Measurements from ENCODE around the gene AAMDC.
"Not testable (repeated sequence)": the region's sequence is repeated elsewhere in the genome, so short reads cannot be mapped to it uniquely, and the experiment has no call there.

The AAMDC gene

DNA sequence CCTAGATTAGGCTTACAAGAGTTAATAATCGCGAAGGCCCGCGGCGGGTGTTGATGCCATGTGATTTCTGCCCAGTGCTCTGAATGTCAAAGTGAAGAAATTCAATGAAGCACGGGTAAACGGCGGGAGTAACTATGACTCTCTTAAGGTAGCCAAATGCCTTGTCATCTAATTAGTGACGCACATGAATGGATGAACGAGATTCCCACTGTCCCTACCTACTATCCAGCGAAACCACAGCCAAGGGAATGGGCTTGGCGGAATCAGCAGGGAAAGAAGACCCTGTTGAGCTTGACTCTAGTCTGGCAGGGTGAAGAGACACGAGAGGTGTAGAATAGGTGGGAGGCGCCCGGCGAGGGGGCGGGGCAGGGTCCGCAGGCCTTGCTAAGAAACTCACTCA, 65.5 kb downstream of the AAMDC start:
- DNase-seq (ENCODE audit: low spot score): no peak

DNA sequence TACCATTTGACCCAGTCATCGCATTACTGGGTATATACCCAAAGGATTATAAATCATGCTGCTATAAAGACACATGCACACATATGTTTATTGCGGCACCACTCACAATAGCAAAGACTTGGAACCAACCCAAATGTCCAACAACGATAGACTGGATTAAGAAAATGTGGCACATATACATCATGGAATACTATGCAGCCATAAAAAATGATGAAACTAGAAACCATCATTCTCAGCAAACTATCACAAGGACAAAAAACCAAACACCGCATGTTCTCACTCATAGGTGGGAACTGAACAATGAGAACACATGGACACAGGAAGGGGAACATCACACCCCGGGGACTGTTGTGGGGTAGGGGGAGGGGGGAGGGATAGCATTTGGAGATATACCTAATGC, 68.1 kb downstream of the AAMDC start:
- DNase-seq (ENCODE audit: low spot score): not testable (repeated sequence)

DNA sequence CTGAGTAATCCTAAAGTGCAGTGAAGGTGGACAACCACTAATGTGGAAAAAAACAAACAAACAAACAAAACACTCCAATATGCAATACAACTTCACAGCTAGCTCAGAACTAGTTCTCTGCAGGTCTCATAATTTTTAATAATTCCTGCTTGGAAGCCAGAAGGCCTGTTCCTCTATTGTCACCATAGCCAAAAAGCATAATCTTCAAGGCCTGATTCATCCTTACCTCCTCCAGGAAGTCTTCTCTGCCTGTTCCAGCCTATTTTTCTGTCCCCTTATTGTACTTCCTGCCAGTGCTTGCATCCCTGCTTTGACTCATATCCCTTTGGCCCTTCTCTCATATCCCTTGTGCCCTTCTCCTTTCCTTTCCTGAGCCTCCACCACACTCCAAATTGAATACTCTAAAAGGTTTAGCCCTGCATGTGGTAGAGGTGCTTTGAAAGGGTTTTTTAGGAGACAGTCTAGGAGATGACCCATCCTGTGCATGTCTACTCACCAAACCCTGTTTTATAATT, 69.2 kb downstream of the AAMDC start:
- DNase-seq (ENCODE audit: low spot score): not testable (repeated sequence)

DNA sequence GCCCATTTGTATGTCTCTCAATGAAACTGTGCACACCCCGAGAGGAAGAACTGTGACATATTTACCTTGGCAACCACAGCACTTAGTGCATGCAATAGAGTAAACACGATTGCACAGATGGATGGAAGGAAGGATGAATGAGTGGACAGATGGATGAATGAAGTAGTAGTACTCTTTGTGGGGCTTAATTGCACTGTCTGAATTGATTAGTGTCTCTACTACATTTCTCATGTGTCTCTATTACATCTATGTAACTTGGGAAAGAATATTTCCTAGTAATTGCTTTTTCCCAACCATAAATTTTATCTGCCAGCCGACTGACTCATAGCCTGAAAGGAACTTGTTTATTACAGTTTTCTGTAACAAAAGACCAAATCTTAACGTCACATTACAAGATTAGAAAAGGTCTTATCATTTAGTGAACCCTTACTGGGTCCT, 69.7 kb downstream of the AAMDC start:
- not testable (repeated sequence) for DNase-seq (ENCODE audit: low spot score)

DNA sequence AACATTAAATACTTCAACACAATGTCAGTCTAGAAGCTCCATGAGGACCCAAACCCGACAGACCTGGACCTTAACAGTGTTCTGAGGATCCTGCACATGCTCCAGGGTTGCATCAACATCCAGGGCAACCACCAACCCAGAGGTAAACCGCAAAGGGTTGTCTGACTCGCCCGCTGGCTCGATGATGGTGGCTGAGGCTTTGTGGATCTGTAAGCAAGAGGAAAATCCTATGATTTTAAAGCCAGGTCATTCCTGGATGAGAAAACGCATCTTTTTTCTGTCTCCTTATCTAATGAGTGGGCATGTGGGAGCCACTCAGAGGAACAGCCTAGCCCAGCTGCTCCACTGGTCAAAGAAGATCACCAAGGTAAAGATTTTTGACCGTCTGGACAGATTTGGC, 70.3 kb downstream of the AAMDC start:
- DNase-seq (ENCODE audit: low spot score): not testable (repeated sequence)

DNA sequence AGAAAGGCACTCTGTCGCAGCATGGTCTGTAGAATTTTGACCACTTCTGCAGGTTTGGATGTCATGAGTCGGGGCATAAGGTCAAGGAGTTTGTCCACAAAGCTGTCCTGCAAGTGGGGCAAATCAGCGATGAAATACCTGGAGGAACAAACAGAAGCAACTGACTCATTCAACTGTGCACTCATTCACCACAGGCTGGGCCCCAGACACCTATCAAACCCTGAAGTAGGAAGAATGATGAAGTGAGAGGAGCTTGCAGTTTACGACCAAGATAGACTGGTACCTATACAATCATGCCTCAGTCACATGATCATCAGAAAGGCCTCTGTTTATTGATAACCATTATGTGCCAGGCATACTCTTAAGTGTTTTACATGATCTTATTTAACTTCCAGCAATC, 70.8 kb downstream of the AAMDC start:
- not testable (repeated sequence) for DNase-seq (ENCODE audit: low spot score)

DNA sequence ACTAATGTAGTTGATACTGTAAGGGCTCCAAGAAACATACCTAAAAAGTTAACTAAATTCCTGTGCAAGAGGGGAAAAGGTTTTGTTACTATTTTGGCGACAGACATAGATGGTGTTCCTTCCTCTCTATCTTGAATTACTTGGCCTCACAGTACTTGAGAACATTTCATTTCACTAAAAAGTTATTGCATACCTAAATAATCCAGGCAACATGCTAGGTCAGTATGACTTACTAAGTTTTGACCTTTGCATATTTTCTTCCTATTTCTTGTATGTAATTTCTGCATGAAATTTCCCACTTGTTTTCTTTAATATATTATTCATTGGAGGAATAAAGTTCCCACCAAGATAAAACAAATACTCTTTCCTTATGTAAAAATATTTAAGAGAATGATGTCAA, 74.0 kb downstream of the AAMDC start:
- DNase-seq (ENCODE audit: low spot score): not testable (repeated sequence)

DNA sequence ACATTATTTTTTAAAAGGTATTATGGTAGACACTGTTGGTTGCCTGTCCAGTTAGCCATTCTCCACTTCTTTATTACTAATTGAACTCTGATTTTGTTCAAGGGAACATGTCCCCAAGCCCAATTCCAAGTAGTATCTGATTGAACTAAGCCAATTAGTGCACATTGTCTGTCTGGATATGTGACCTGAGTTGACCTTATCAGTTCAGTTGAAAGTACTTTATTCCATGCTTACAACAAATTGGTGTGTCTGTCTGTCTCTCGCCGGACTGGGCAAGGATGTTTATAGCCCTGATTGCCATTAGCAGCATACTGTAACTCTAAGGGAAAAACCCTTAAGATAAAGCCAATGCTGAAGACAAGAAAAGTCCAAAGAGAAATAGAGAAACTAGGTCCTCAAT, 87.9 kb downstream of the AAMDC start:
- no peak for DNase-seq (ENCODE audit: low spot score)

DNA sequence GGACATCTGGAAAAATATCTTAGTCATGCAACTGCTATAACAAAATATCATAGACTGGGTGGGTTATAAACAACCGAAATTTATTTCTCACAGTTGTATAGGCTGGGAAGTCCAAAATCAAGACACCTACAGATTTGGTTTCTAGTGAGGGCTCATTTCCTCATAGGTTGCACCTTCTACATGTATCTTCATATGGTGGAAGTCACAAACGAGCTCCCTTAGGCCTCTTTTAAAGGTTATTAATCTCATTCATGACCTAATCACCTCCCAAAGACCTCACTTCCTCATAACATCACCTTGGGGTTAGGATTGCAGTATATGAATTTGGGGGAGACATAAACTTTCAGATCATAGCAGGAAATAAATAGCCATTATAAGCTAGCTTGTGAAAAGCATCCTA, 88.3 kb downstream of the AAMDC start:
- no peak for DNase-seq (ENCODE audit: low spot score)

DNA sequence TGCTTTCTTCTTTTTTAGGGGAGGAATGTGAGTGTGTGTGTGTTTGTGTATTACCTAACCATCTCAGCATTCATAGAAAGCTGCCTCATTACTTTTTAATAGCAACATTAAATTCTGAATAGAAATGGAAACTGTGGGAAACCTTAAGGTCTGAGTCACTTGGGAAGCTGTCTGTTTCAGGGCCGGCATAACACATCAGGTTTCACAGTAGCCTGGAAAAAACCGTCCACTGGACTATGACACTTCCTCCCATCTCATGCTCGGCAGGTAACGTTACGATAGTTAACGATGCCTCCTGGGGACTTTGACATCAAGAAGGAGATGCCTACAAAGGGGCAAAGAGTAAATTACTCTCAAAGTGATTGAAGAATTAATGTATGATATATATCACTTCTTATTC, 89.9 kb downstream of the AAMDC start:
- not testable (repeated sequence) for DNase-seq (ENCODE audit: low spot score)

DNA sequence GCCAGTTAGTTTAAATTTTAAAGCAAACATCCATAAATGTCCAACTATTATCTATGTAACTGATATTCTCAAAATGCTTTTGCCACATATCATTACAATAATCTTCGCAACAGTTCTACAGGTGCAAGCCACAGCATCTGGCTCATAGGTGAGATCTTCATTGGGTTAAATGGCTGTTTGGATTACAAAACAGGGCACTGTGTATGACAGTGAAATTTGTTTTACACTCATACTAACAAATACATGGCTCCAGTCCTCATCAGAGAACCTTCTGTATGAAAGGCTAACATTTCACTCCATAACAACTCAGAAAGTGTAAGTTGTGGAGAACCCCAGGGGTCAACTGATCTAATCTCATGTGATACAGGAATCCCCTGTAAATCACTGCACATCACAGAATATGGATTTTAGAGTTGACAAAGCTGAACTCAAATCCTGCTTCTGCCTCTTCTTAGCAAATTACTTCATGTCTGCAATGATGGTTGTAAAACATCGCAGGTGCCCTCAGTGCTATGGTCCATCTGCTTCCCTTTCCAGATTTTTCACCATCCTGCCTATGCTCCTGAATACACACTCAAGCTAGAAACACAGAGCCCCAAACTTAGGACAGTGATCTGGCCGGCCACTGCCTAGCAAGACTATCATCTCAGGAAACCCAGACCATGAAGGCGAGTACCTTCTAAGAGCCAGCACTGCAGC, 92.8 kb downstream of the AAMDC start:
- not testable (repeated sequence) for DNase-seq (ENCODE audit: low spot score)

DNA sequence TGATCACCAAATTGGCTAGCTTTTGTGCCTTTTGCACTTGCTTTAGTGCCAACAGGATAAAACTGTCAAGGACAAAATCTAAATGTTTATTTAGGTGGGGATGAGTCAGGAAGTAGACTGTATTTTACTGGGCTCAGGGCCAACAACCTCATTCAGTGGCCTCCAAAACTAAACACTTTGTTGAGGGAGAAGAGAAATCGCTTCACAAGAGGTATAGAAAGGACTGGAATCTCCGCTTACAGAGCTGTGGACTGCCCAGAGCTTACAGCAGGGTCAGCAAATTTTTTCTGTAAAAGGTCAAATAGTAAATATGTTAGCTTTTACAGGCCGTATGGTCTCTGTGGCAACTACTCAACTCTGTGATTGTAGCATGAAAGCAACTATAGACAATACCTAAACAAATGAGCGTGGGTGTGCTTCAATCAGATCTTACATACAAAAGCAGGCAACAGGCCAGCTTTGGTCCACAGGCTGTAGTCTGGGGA, 93.4 kb downstream of the AAMDC start:
- not testable (repeated sequence) for DNase-seq (ENCODE audit: low spot score)

DNA sequence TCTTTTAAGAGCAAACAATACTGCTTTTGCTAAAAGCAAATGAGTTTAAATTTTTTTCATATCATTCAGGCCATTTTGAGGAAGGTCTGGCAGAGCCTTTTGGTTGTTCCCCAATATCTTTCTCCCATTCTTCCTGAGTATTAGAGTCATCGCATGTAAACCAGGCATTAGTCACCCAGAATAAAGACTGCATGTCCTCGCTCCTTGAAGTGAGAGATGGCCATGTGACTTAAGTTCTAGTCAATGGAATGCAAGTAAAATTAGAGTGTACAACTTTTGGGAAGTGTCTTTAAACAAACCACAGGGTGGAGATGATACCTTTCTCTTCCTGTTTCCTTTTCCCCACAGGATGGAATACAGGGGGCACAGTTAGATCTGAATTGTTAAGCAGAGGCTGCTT, 96.8 kb downstream of the AAMDC start:
- not testable (repeated sequence) for DNase-seq (ENCODE audit: low spot score)

Data from activated CD4-positive, alpha-beta T cell treated with anti-CD3 and anti-CD28 coated beads, Interleukin-2, Interleukin-4, amounts not matched to agents 100 ng/mL and 50 ng/mL, durations not matched to agents 16 hours and 8 hours (primary cell).